PC-3 (cell line): ENCODE measurements around the gene TFAP2A.

Source experiments
- CTCF ChIP-seq: fragments of 300-600 bp; sonication (generic); conservative IDR thresholded peaks from 2 replicates; pipeline ENCODE4 v1.5.1; 2017; ENCODE audit warnings: antibody characterized with exemption, low read depth, mild to moderate bottlenecking, low read length
- EZH2 ChIP-seq: fragments of 300-600 bp; sonication (generic); IDR thresholded peaks from one replicate; pipeline ENCODE4 v1.6.1; 2017; ENCODE audit warnings: antibody characterized with exemption, mild to moderate bottlenecking, low read length; ENCODE audit not compliant: unreplicated experiment

- no peak for TF ChIP-seq EZH2
- no peak for TF ChIP-seq CTCF
Observed at GRCh38 chr6:10433322-10433721, 18.4 kb upstream of the TFAP2A start.
